ENCODE measurements around the gene C1RL. TPM values are rescaled to one million over a fixed set of nuclear protein-coding genes. Genes with fewer than 3 reads are reported as not detected.
A peak's percentile ranks its signal among the peaks of the same experiment; 100 is the strongest.

C1RL gene
- total and polyA plus RNA-seq, 4 donors = 8.0 to 22.6 (median 10.4) TPM

GRCh38 chr12:7141351-7142005 lies 32.5 kb upstream of the C1RL start:
- peaks cover 76% of the 10 kb centered on the region for H3K36me3 ChIP-seq (ENCODE audit: control insufficient read depth, insufficient read depth, low read length)
- no peak for DNase-seq (ENCODE audit: low read depth in 4 of 6, low spot score in 6 of 6)
- WGBS (ENCODE audit: insufficient coverage) = 96% methylated on average over 6 of the region's 7 CpGs

GRCh38 chr12:7139200-7139599 lies 30.2 kb upstream of the C1RL start:
- no peak for DNase-seq (ENCODE audit: low read depth in 4 of 6, low spot score in 6 of 6)
- H3K4me3 ChIP-seq (ENCODE audit: low read depth, low read length) = no peak overlapping the region
- 93% methylated on average over 2 of the region's 2 CpGs for WGBS (ENCODE audit: insufficient coverage)
- no peaks in the 10 kb centered on the region for H3K4me1 ChIP-seq (ENCODE audit: control insufficient read depth, insufficient read depth, low read length)
- H3K27ac ChIP-seq (ENCODE audit: low read depth, low read length) = no peak overlapping the region
- no peaks in the 10 kb centered on the region for H3K9me3 ChIP-seq (ENCODE audit: control insufficient read depth, insufficient read depth, low read length)
- no peaks in the 10 kb centered on the region for H3K27me3 ChIP-seq (ENCODE audit: control insufficient read depth, insufficient read depth, low read length)
- peaks cover 79% of the 10 kb centered on the region for H3K36me3 ChIP-seq (ENCODE audit: control insufficient read depth, insufficient read depth, low read length)

More at GRCh38 chr12:7141351-7142005, 32.5 kb upstream of the C1RL start:
- Histone ChIP-seq H3K27me3 (ENCODE audit: control insufficient read depth, insufficient read depth, low read length) (no peaks in the 10 kb centered on the region), H3K27ac (ENCODE audit: low read depth, low read length) (no peak overlapping the region), H3K4me3 (ENCODE audit: low read depth, low read length) (no peak overlapping the region), H3K4me1 (ENCODE audit: control insufficient read depth, insufficient read depth, low read length) (no peaks in the 10 kb centered on the region), H3K9me3 (ENCODE audit: control insufficient read depth, insufficient read depth, low read length) (no peaks in the 10 kb centered on the region)

- WGBS (ENCODE audit: insufficient coverage) = 52% methylated on average over 4 of the region's 4 CpGs
- Histone ChIP-seq H3K27ac (ENCODE audit: low read depth, low read length) (no peak overlapping the region), H3K36me3 (ENCODE audit: control insufficient read depth, insufficient read depth, low read length) (peaks cover 84% of the 10 kb centered on the region)
Measured at GRCh38 chr12:7137908-7138307, 28.9 kb upstream of the C1RL start.

GRCh38 chr12:7136676-7137075 lies 27.7 kb upstream of the C1RL start:
- no peak for DNase-seq (ENCODE audit: low read depth in 4 of 6, low spot score in 6 of 6)
- WGBS (ENCODE audit: insufficient coverage) = 100% methylated on average over 2 of the region's 3 CpGs
- H3K36me3 ChIP-seq (ENCODE audit: control insufficient read depth, insufficient read depth, low read length) = peaks cover 75% of the 10 kb centered on the region
- peaks cover 10% of the 10 kb centered on the region for H3K4me1 ChIP-seq (ENCODE audit: control insufficient read depth, insufficient read depth, low read length)
- no peaks in the 10 kb centered on the region for H3K9me3 ChIP-seq (ENCODE audit: control insufficient read depth, insufficient read depth, low read length)
- H3K4me3 ChIP-seq (ENCODE audit: low read depth, low read length) = no peak overlapping the region
- H3K27me3 ChIP-seq (ENCODE audit: control insufficient read depth, insufficient read depth, low read length) = no peaks in the 10 kb centered on the region
- H3K27ac ChIP-seq (ENCODE audit: low read depth, low read length) = no peak overlapping the region

More at GRCh38 chr12:7137908-7138307, 28.9 kb upstream of the C1RL start:
- Histone ChIP-seq H3K4me3 (ENCODE audit: low read depth, low read length) (no peak overlapping the region), H3K27me3 (ENCODE audit: control insufficient read depth, insufficient read depth, low read length) (no peaks in the 10 kb centered on the region), H3K4me1 (ENCODE audit: control insufficient read depth, insufficient read depth, low read length) (peaks cover under 1% of the 10 kb centered on the region), H3K9me3 (ENCODE audit: control insufficient read depth, insufficient read depth, low read length) (no peaks in the 10 kb centered on the region)
- no peak for DNase-seq (ENCODE audit: low read depth in 4 of 6, low spot score in 6 of 6)

GRCh38 chr12:7136071-7136470 lies 27.1 kb upstream of the C1RL start:
- H3K27me3 ChIP-seq (ENCODE audit: control insufficient read depth, insufficient read depth, low read length) = no peaks in the 10 kb centered on the region
- H3K4me3 ChIP-seq (ENCODE audit: low read depth, low read length) = no peak overlapping the region
- no peak for DNase-seq (ENCODE audit: low read depth in 4 of 6, low spot score in 6 of 6)
- peaks cover 69% of the 10 kb centered on the region for H3K36me3 ChIP-seq (ENCODE audit: control insufficient read depth, insufficient read depth, low read length)
- peaks cover 16% of the 10 kb centered on the region for H3K4me1 ChIP-seq (ENCODE audit: control insufficient read depth, insufficient read depth, low read length)
- no peaks in the 10 kb centered on the region for H3K9me3 ChIP-seq (ENCODE audit: control insufficient read depth, insufficient read depth, low read length)
- WGBS (ENCODE audit: insufficient coverage) = 97% methylated on average over 6 of the region's 7 CpGs
- H3K27ac ChIP-seq (ENCODE audit: low read depth, low read length) = no peak overlapping the region

GRCh38 chr12:7134396-7135166 lies 25.6 kb upstream of the C1RL start:
- DNase-seq (ENCODE audit: low read depth in 4 of 6, low spot score in 6 of 6) = no peak
- no peak overlapping the region for H3K27ac ChIP-seq (ENCODE audit: low read depth, low read length)
- WGBS (ENCODE audit: insufficient coverage) = 92% methylated on average over 12 of the region's 12 CpGs

GRCh38 chr12:7131502-7131866 lies 22.5 kb upstream of the C1RL start:
- Histone ChIP-seq H3K36me3 (ENCODE audit: control insufficient read depth, insufficient read depth, low read length) (peaks cover 38% of the 10 kb centered on the region), H3K27ac (ENCODE audit: low read depth, low read length) (no peak overlapping the region), H3K4me3 (ENCODE audit: low read depth, low read length) (peak overlapping the region; percentile 81), H3K27me3 (ENCODE audit: control insufficient read depth, insufficient read depth, low read length) (no peaks in the 10 kb centered on the region), H3K9me3 (ENCODE audit: control insufficient read depth, insufficient read depth, low read length) (no peaks in the 10 kb centered on the region), H3K4me1 (ENCODE audit: control insufficient read depth, insufficient read depth, low read length) (peaks cover 38% of the 10 kb centered on the region)
- 0% methylated on average over 3 of the region's 7 CpGs for WGBS (ENCODE audit: insufficient coverage)
- DNase-seq (ENCODE audit: low read depth in 4 of 6, low spot score in 6 of 6) = no peak

More at GRCh38 chr12:7134396-7135166, 25.6 kb upstream of the C1RL start:
- Histone ChIP-seq H3K4me3 (ENCODE audit: low read depth, low read length) (no peak overlapping the region), H3K27me3 (ENCODE audit: control insufficient read depth, insufficient read depth, low read length) (no peaks in the 10 kb centered on the region), H3K36me3 (ENCODE audit: control insufficient read depth, insufficient read depth, low read length) (peaks cover 59% of the 10 kb centered on the region), H3K9me3 (ENCODE audit: control insufficient read depth, insufficient read depth, low read length) (no peaks in the 10 kb centered on the region), H3K4me1 (ENCODE audit: control insufficient read depth, insufficient read depth, low read length) (peaks cover 29% of the 10 kb centered on the region)

GRCh38 chr12:7130701-7131501 lies 21.9 kb upstream of the C1RL start:
- 1% methylated on average over 25 of the region's 32 CpGs for WGBS (ENCODE audit: insufficient coverage)
- Histone ChIP-seq H3K36me3 (ENCODE audit: control insufficient read depth, insufficient read depth, low read length) (peaks cover 32% of the 10 kb centered on the region), H3K9me3 (ENCODE audit: control insufficient read depth, insufficient read depth, low read length) (no peaks in the 10 kb centered on the region), H3K27me3 (ENCODE audit: control insufficient read depth, insufficient read depth, low read length) (no peaks in the 10 kb centered on the region), H3K27ac (ENCODE audit: low read depth, low read length) (peak overlapping the region; percentile 67), H3K4me3 (ENCODE audit: low read depth, low read length) (peak overlapping the region; percentile 81), H3K4me1 (ENCODE audit: control insufficient read depth, insufficient read depth, low read length) (peaks cover 38% of the 10 kb centered on the region)
- DNase-seq (ENCODE audit: low read depth in 4 of 6, low spot score in 6 of 6) = peak in 2 of 6 donors; percentile 74 to 90

- no peaks in the 10 kb centered on the region for H3K9me3 ChIP-seq (ENCODE audit: control insufficient read depth, insufficient read depth, low read length)
- 0% methylated on average over 23 of the region's 40 CpGs for WGBS (ENCODE audit: insufficient coverage)
- no peaks in the 10 kb centered on the region for H3K27me3 ChIP-seq (ENCODE audit: control insufficient read depth, insufficient read depth, low read length)
- peak within 1 kb of the TSS; percentile 81 for H3K4me3 ChIP-seq (ENCODE audit: low read depth, low read length)
- H3K36me3 ChIP-seq (ENCODE audit: control insufficient read depth, insufficient read depth, low read length) = peaks cover 24% of the 10 kb centered on the region
- peak; percentile 69 to 97 (median 86) for DNase-seq (ENCODE audit: low read depth in 4 of 6, low spot score in 6 of 6)
- H3K4me1 ChIP-seq (ENCODE audit: control insufficient read depth, insufficient read depth, low read length) = peaks cover 38% of the 10 kb centered on the region
- peak within 1 kb of the TSS; percentile 67 for H3K27ac ChIP-seq (ENCODE audit: low read depth, low read length)
Measured at GRCh38 chr12:7129872-7130691, 21.1 kb upstream of the C1RL start, which contains the start of gene CLSTN3. Gene CLSTN3, plus strand, starts transcription at chr12:7130371. Its CDS starts 278 bp downstream, at chr12:7130649.
